Astrocyte of the spinal cord (primary cell): ENCODE results near the gene VAX1.
"Not testable (repeated sequence)": the region's sequence is repeated elsewhere in the genome, so short reads cannot be mapped to it uniquely, and the experiment has no call there.

Experiments
- DNase-seq: peaks from one replicate; pipeline ENCODE4 v3.0.0; 2011; ENCODE audit warnings: low read depth, low spot score
- H3K4me3 ChIP-seq: 2 replicates; pipeline ENCODE4 v1.5.1; 2011; ENCODE audit warnings: low read depth, mild to moderate bottlenecking, low read length, moderate library complexity
- in situ Hi-C: cut with HindIII; loops from 2 replicates; pipeline ENCODE4 v1.10.0; 2017; ENCODE audit warnings: low sequenced_read_pairs
- TF ChIP-seq, protein P1 (sequence below): IDR thresholded peaks from 2 replicates; pipeline ENCODE4 v1.5.1; 2012; ENCODE audit warnings: low read depth, mild to moderate bottlenecking, low read length, inconsistent platforms

Gene VAX1

DNA sequence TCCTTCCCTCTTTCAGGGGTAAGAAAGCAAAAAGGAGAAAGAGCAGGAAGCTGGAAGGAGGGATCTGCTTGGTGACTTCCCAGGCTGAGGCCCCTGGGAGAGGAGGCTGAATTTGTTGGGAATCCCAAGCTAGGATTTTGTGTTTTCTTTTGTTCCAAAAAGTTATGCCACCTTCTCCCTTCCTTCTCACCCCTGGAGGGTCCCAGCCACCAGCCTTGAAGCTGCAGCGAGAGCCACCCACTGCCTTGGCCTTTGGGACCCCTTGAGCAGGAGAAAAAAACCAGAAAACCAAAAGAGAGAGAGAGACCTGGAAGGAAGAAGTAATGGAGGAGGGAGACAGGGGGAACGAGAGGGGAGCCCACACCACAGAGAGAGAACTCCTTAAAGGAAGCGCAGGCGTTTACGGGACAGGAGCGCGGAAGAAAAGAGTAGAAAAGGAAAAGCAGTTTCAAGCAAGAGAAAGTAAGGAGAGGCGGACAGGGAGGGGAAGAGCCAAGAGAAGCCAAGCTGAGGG lies 7.2 kb downstream of the VAX1 start:
- in situ Hi-C loops: no loop called here
- DNase-seq: no peak
- H3K4me3 ChIP-seq: no peak overlapping the region
- TF ChIP-seq, protein P1, sequence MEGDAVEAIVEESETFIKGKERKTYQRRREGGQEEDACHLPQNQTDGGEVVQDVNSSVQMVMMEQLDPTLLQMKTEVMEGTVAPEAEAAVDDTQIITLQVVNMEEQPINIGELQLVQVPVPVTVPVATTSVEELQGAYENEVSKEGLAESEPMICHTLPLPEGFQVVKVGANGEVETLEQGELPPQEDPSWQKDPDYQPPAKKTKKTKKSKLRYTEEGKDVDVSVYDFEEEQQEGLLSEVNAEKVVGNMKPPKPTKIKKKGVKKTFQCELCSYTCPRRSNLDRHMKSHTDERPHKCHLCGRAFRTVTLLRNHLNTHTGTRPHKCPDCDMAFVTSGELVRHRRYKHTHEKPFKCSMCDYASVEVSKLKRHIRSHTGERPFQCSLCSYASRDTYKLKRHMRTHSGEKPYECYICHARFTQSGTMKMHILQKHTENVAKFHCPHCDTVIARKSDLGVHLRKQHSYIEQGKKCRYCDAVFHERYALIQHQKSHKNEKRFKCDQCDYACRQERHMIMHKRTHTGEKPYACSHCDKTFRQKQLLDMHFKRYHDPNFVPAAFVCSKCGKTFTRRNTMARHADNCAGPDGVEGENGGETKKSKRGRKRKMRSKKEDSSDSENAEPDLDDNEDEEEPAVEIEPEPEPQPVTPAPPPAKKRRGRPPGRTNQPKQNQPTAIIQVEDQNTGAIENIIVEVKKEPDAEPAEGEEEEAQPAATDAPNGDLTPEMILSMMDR: no peak

- DNase-seq: no peak
- in situ Hi-C loops: no loop called here
- no peak overlapping the region for H3K4me3 ChIP-seq
- TF ChIP-seq, protein P1: no peak
Measured at GRCh38 chr10:117130346-117130745, 7.7 kb downstream of the VAX1 start.

GRCh38 chr10:117126645-117127044 lies 11.4 kb downstream of the VAX1 start:
- in situ Hi-C loops, DNase-seq, H3K4me3 ChIP-seq: not testable (repeated sequence)

GRCh38 chr10:117126034-117126433 lies 12.0 kb downstream of the VAX1 start:
- DNase-seq: no peak
- H3K4me3 ChIP-seq: no peak overlapping the region
- in situ Hi-C loops: no loop called here
- TF ChIP-seq, protein P1: no peak

DNA sequence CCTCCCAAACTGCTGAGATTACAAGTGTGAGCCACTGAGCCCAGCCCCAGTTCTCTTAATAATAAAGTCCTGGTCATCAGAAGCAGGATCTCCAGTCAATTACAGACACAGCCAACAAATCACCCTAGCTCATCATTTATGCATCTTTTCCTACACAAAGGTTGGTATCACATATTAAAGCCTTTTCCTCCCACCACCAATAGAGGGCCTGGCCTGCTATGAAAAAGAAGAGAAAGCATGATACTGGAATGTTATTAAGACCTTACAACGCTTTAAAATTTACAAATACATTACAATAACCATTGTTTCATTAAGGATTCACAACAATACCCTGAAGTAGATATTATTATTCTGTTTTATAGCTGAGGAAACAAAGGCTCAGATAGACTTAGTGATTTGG lies 25.9 kb downstream of the VAX1 start:
- in situ Hi-C loops: no loop called here
- TF ChIP-seq, protein P1: peak; percentile 33

GRCh38 chr10:117107238-117107637 lies 30.8 kb downstream of the VAX1 start:
- no peak overlapping the region for H3K4me3 ChIP-seq
- TF ChIP-seq, protein P1: no peak
- in situ Hi-C loops: no loop called here
- DNase-seq: no peak

More for the DNA sequence above, 25.9 kb downstream of the VAX1 start:
- no peak for DNase-seq
- no peak overlapping the region for H3K4me3 ChIP-seq

DNA sequence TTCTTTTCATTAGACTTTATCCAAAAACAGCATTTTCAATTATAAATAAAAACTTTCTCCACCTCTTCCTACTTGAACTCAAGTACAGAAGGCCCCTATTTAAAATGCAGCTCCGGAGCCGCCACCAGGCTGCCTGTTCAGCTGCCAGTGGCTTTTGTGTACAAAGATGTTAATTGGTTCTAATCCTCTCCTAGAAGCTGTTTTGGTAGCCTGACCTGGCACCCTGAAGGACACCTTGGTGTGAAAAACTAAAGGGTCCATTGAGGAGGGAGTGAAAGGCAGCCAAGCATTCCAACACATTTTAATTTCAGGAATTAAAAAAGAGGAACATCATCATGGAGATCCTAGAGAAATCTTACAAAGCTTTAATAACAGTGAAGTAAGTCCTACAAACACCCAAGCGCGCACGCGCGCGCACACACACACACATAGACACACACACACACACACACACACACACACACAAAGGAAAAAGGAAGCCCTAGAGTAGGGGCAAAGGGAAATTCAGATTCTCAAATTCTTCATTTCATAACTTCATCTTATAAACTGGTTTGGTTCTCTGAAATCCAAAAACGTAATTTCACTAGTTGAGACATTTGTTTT lies 41.4 kb downstream of the VAX1 start:
- DNase-seq: no peak
- H3K4me3 ChIP-seq: no peak overlapping the region
- in situ Hi-C loops: no loop called here
- TF ChIP-seq, protein P1: no peak
